GM18519 (cell line): Measurements from ENCODE around the gene SSBP2.
"Not testable (repeated sequence)": the region's sequence is repeated elsewhere in the genome, so short reads cannot be mapped to it uniquely, and the experiment has no call there.

Source experiments
- ATAC-seq: cut with Tn5 transposase; IDR thresholded peaks from one replicate; pipeline ENCODE4 v1.9.1; 2021; ENCODE audit warnings: mild to moderate bottlenecking, moderate library complexity; ENCODE audit not compliant: unreplicated experiment, low FRiP score

The SSBP2 gene

GRCh38 chr5:81607693-81608092 is 143.2 kb downstream of the SSBP2 start:
- ATAC-seq, result no peak

GRCh38 chr5:81606150-81606549 is 144.7 kb downstream of the SSBP2 start:
- ATAC-seq, result no peak

GRCh38 chr5:81605299-81605698 is 145.6 kb downstream of the SSBP2 start:
- no peak for ATAC-seq

GRCh38 chr5:81604193-81604592 is 146.7 kb downstream of the SSBP2 start:
- no peak for ATAC-seq

- ATAC-seq, result no peak
Observed at GRCh38 chr5:81601919-81602318, 149.0 kb downstream of the SSBP2 start.

- ATAC-seq, result not testable (repeated sequence)
Observed at GRCh38 chr5:81592085-81592484, 158.8 kb downstream of the SSBP2 start.

- no peak for ATAC-seq
Observed at GRCh38 chr5:81590498-81591384, 160.2 kb downstream of the SSBP2 start.

GRCh38 chr5:81579262-81579924 is 171.5 kb downstream of the SSBP2 start:
- ATAC-seq, result no peak

GRCh38 chr5:81577091-81577490 is 173.8 kb downstream of the SSBP2 start:
- no peak for ATAC-seq

GRCh38 chr5:81575924-81576323 is 175.0 kb downstream of the SSBP2 start:
- no peak for ATAC-seq

GRCh38 chr5:81572201-81572600 is 178.7 kb downstream of the SSBP2 start:
- no peak for ATAC-seq

- no peak for ATAC-seq
Observed at GRCh38 chr5:81558188-81558587, 192.7 kb downstream of the SSBP2 start.

- no peak for ATAC-seq
Observed at GRCh38 chr5:81556809-81557208, 194.1 kb downstream of the SSBP2 start.

- no peak for ATAC-seq
Observed at GRCh38 chr5:81555865-81556264, 195.0 kb downstream of the SSBP2 start.

- ATAC-seq, result no peak
Observed at GRCh38 chr5:81554647-81555046, 196.2 kb downstream of the SSBP2 start.

GRCh38 chr5:81553567-81554212 is 197.2 kb downstream of the SSBP2 start:
- ATAC-seq, result no peak

- no peak for ATAC-seq
Observed at GRCh38 chr5:81552852-81553566, 197.9 kb downstream of the SSBP2 start.

- ATAC-seq, result no peak
Observed at GRCh38 chr5:81549123-81549522, 201.8 kb downstream of the SSBP2 start.

GRCh38 chr5:81547001-81547400 is 203.9 kb downstream of the SSBP2 start:
- no peak for ATAC-seq

GRCh38 chr5:81545911-81546310 is 205.0 kb downstream of the SSBP2 start:
- no peak for ATAC-seq
